ENCODE results near the gene AGAP3. TPM values are rescaled to one million over a fixed set of nuclear protein-coding genes. Genes with fewer than 3 reads are reported as not detected.

The AGAP3 gene
- total and polyA plus RNA-seq, 2 experiments from 2014 or later: 10.3 to 43.3 TPM

DNA sequence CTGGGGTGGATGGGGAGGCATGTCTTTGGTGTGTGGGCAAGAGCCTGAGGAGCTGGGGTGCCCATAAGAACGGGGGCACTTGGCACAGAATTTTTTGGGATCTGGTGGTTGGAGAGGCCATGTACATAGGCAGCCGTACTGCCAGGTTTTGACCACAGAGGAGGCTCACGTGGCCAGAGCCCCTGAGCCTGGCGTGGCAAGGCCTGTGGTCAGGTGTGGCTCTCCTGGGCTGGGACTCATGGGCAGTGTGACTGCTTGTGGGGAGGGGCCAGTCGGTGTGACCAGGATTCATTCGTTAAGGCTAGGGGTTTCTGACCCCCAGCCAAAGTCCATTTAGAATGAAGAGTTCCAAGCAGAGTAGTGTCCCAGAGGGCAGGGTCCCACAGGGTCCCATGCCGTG, 38.2 kb downstream of the AGAP3 start:
- in situ Hi-C loops (cut with MboI): no loop called here
- H2AFZ ChIP-seq: no peak overlapping the region
- WGBS, 2 experiments (ENCODE audit: low coverage in 1 of 2, low lambda C conversion rate in 2 of 2, missing lambda C conversion rate in 2 of 2): 77 to 84% methylated on average over 6 to 7 of the region's 7 CpGs
- H3K36me3 ChIP-seq (ENCODE audit: low read depth): peaks cover 6% of the 10 kb centered on the region
- H3K9ac ChIP-seq: no peak overlapping the region
- H3K27me3 ChIP-seq (replicated peaks; ENCODE audit: insufficient read depth): no peaks in the 10 kb centered on the region
- TF ChIP-seq EZH2 (IDR thresholded peaks at IDR 0.05; ENCODE audit: insufficient read depth, poor library complexity, severe bottlenecking): no peak
- TF ChIP-seq EZH2phosphoT487 (IDR thresholded peaks at IDR 0.05; ENCODE audit: insufficient read depth, low read depth): no peak
- no peaks in the 10 kb centered on the region for H3K4me1 ChIP-seq (ENCODE audit: insufficient read depth)
- H3F3A ChIP-seq (ENCODE audit: insufficient read depth): no peaks in the 10 kb centered on the region
- DNase-seq: no peak
- H3K27ac ChIP-seq: no peak overlapping the region
- no peaks in the 10 kb centered on the region for H4K20me1 ChIP-seq (ENCODE audit: insufficient read depth)
- peaks cover 7% of the 10 kb centered on the region; the same call in 1 of the 2 replicates for H3K79me2 ChIP-seq (ENCODE audit: insufficient read depth)
- no peak overlapping the region for H3K4me3 ChIP-seq
- H3K9me3 ChIP-seq (ENCODE audit: low read depth): no peaks in the 10 kb centered on the region
- no peaks in the 10 kb centered on the region for H3K9me2 ChIP-seq (ENCODE audit: insufficient read depth)
- H3K4me2 ChIP-seq (ENCODE audit: unreplicated experiment): no peak overlapping the region

DNA sequence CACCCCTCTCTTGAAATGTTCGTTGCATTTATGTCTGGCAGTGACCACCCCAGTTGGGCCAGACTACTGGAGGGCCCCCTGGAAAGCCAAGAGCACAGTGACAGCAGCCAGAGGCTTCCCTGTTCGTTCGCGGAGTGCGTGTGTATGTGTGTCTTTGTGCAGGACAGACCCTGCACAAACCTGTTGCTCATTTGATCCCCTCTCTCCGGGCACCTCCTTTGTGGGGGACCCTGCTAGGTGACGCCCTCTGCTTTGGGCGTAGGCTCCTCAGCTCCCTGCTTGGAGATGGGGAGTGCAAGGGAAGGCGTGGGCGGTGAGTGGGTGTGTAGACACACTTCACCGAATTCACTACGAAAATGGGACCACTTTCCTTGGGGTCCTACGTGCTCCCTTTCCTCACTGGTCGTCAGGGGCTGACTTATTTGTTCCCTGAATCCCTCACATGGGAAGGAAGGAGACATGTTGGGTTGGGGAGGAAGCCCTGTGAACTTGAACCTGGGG, 38.7 kb downstream of the AGAP3 start:
- peaks cover 6% of the 10 kb centered on the region for H3K36me3 ChIP-seq (ENCODE audit: low read depth)
- TF ChIP-seq EZH2phosphoT487 (IDR thresholded peaks at IDR 0.05; ENCODE audit: insufficient read depth, low read depth) (no peak), EZH2 (IDR thresholded peaks at IDR 0.05; ENCODE audit: insufficient read depth, poor library complexity, severe bottlenecking) (no peak)
- no peaks in the 10 kb centered on the region for H3K4me1 ChIP-seq (ENCODE audit: insufficient read depth)
- H4K20me1 ChIP-seq (ENCODE audit: insufficient read depth): no peaks in the 10 kb centered on the region
- WGBS, 2 experiments (ENCODE audit: low coverage in 1 of 2, low lambda C conversion rate in 2 of 2, missing lambda C conversion rate in 2 of 2): 96 to 97% methylated on average over 14 of the region's 14 CpGs
- no peak overlapping the region for H3K27ac ChIP-seq
- H3K9me3 ChIP-seq (ENCODE audit: low read depth): no peaks in the 10 kb centered on the region
- H3K4me3 ChIP-seq: no peak overlapping the region
- in situ Hi-C loops (cut with MboI): no loop called here
- no peaks in the 10 kb centered on the region for H3K27me3 ChIP-seq (replicated peaks; ENCODE audit: insufficient read depth)
- no peak for DNase-seq
- H3K9ac ChIP-seq: no peak overlapping the region
- H3K4me2 ChIP-seq (ENCODE audit: unreplicated experiment): no peak overlapping the region
- no peaks in the 10 kb centered on the region for H3F3A ChIP-seq (ENCODE audit: insufficient read depth)
- H3K79me2 ChIP-seq (ENCODE audit: insufficient read depth): 0 out of 2 replicates have a peak, but pooled peaks cover 7% of the 10 kb centered on the region
- no peak overlapping the region for H2AFZ ChIP-seq
- no peaks in the 10 kb centered on the region for H3K9me2 ChIP-seq (ENCODE audit: insufficient read depth)

GRCh38 chr7:151125470-151125845, 39.2 kb downstream of the AGAP3 start:
- DNase-seq: peak; percentile 16
- Histone ChIP-seq H2AFZ (no peak overlapping the region), H4K20me1 (ENCODE audit: insufficient read depth) (no peaks in the 10 kb centered on the region)

GRCh38 chr7:151125846-151126481, 39.7 kb downstream of the AGAP3 start:
- Histone ChIP-seq H3K36me3 (ENCODE audit: low read depth) (peaks cover 10% of the 10 kb centered on the region), H3K9ac (no peak overlapping the region), H2AFZ (no peak overlapping the region), H3K4me3 (no peak overlapping the region), H3K9me2 (ENCODE audit: insufficient read depth) (no peaks in the 10 kb centered on the region), H3K27me3 (replicated peaks; ENCODE audit: insufficient read depth) (no peaks in the 10 kb centered on the region), H3K4me1 (ENCODE audit: insufficient read depth) (no peaks in the 10 kb centered on the region), H3K4me2 (ENCODE audit: unreplicated experiment) (peak overlapping the region; percentile 35), H3K79me2 (ENCODE audit: insufficient read depth) (0 out of 2 replicates have a peak, but pooled peaks cover 7% of the 10 kb centered on the region), H3K9me3 (ENCODE audit: low read depth) (no peaks in the 10 kb centered on the region), H3F3A (ENCODE audit: insufficient read depth) (no peaks in the 10 kb centered on the region), H4K20me1 (ENCODE audit: insufficient read depth) (no peaks in the 10 kb centered on the region), H3K27ac (no peak overlapping the region)
- DNase-seq: peak; percentile 20
- WGBS, 2 experiments (ENCODE audit: low coverage in 1 of 2, low lambda C conversion rate in 2 of 2, missing lambda C conversion rate in 2 of 2): 34 to 50% methylated on average over 24 to 58 of the region's 58 CpGs
- in situ Hi-C loops (cut with MboI): no loop called here
- TF ChIP-seq EZH2phosphoT487 (IDR thresholded peaks at IDR 0.05; ENCODE audit: insufficient read depth, low read depth) (no peak), EZH2 (IDR thresholded peaks at IDR 0.05; ENCODE audit: insufficient read depth, poor library complexity, severe bottlenecking) (no peak)

More at GRCh38 chr7:151125470-151125845, 39.2 kb downstream of the AGAP3 start:
- no peak overlapping the region for H3K27ac ChIP-seq
- peak overlapping the region; percentile 35 for H3K4me2 ChIP-seq (ENCODE audit: unreplicated experiment)
- no peaks in the 10 kb centered on the region for H3K27me3 ChIP-seq (replicated peaks; ENCODE audit: insufficient read depth)
- no peak overlapping the region for H3K4me3 ChIP-seq
- no peak overlapping the region for H3K9ac ChIP-seq
- H3K9me2 ChIP-seq (ENCODE audit: insufficient read depth): no peaks in the 10 kb centered on the region
- no peaks in the 10 kb centered on the region for H3K9me3 ChIP-seq (ENCODE audit: low read depth)
- TF ChIP-seq EZH2phosphoT487 (IDR thresholded peaks at IDR 0.05; ENCODE audit: insufficient read depth, low read depth): no peak
- no peak for TF ChIP-seq EZH2 (IDR thresholded peaks at IDR 0.05; ENCODE audit: insufficient read depth, poor library complexity, severe bottlenecking)
- H3K79me2 ChIP-seq (ENCODE audit: insufficient read depth): 0 out of 2 replicates have a peak, but pooled peaks cover 7% of the 10 kb centered on the region
- in situ Hi-C loops (cut with MboI): no loop called here
- no peaks in the 10 kb centered on the region for H3K4me1 ChIP-seq (ENCODE audit: insufficient read depth)
- WGBS, 2 experiments (ENCODE audit: low coverage in 1 of 2, low lambda C conversion rate in 2 of 2, missing lambda C conversion rate in 2 of 2): 27 to 36% methylated on average over 15 to 22 of the region's 22 CpGs
- H3F3A ChIP-seq (ENCODE audit: insufficient read depth): no peaks in the 10 kb centered on the region
- peaks cover 6% of the 10 kb centered on the region for H3K36me3 ChIP-seq (ENCODE audit: low read depth)

Measured in GM23248 (cell line).